ENCODE results near the gene FMN2.

Gene FMN2

DNA sequence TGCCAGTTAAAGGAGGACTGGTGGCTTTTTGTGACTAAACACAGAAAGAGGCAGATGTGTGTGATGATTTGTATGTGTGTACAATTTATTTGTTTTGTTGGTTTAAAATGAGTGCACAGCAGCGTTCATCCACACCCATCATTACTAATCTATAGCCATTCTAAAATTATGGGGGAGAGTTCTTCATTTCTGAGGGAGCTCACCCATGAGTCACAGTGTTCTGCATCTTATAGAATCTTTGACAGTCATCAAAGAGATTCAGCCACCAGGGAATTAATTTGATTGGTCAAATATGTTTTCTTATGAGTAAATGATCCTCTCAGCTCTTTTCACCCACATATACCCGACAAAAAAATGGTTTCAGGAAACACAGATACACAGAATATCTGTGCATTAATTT is 372.4 kb downstream of the FMN2 start:
- Mint-ChIP-seq H3K27me3 (no peaks in the 10 kb centered on the region), H3K4me3 (no peak overlapping the region), H3K9me3 (no peaks in the 10 kb centered on the region), H3K4me1 (ENCODE audit: low read depth) (peaks cover 6% of the 10 kb centered on the region), H3K36me3 (ENCODE audit: low read depth) (no peaks in the 10 kb centered on the region), H3K27ac (no peak overlapping the region)
- DNase-seq: no peak

DNA sequence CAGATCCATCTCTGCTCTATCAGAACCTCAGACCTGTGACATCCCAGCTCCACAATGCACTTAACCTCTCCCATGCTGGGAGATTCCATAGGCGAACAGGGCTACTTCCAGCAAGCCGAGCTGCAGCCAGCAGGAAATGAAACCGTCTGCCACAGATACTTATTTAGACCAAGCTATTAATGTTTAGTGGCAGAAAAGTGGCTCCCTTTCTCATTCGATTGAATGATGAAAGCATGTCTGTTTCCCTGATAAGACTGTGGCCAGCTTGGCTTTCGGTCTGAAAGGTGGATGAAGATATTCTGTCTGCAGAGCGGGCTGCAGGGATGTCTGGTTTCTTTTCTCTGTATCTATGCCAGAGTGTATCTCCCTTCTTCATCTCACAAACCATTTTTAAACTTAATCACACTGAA is 373.9 kb downstream of the FMN2 start:
- Mint-ChIP-seq H3K4me3 (no peak overlapping the region), H3K9me3 (no peaks in the 10 kb centered on the region), H3K36me3 (ENCODE audit: low read depth) (no peaks in the 10 kb centered on the region), H3K27ac (no peak overlapping the region), H3K4me1 (ENCODE audit: low read depth) (peaks cover 6% of the 10 kb centered on the region), H3K27me3 (no peaks in the 10 kb centered on the region)
- no peak for DNase-seq

DNA sequence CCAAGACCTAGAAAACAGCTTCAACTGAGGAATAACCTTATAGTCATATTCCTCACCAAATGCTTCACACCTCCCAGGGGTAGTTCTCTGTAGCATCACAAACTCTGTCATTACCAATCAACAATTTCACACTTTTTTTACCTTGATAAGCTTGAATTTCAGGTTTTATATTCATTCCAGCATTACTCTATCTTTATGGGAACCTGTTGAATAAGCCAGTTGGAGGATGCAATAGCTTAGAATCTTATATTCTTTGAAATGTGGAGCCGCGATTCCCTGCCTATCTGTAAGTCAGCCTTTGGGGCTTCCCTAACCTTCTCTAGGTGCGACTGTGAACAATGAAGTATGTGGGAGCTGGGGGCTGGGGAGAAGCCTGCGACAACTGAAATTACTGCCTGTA is 374.8 kb downstream of the FMN2 start:
- no peak overlapping the region for H3K27ac Mint-ChIP-seq
- H3K27me3 Mint-ChIP-seq: no peaks in the 10 kb centered on the region
- H3K9me3 Mint-ChIP-seq: no peaks in the 10 kb centered on the region
- no peaks in the 10 kb centered on the region for H3K36me3 Mint-ChIP-seq (ENCODE audit: low read depth)
- H3K4me1 Mint-ChIP-seq (ENCODE audit: low read depth): peaks cover 6% of the 10 kb centered on the region
- H3K4me3 Mint-ChIP-seq: no peak overlapping the region
- DNase-seq: no peak

DNA sequence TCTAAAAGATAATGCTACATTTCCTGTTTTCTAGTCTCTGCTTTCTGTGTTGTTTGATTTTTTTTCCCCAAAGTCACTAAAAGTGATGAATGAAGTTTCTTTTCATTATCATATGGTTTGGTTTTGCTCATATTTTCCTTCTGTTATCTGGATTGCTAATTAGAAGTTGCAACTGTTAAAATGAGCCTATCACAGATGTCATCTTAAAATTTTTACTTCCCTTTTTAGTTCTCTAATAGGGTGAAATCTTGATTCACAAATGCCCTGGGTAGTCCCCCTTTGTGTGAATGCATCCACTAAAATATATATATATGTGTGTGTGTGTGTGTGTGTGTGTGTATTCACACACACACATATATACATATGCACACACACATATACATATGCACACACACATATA is 376.2 kb downstream of the FMN2 start:
- no peaks in the 10 kb centered on the region for H3K27me3 Mint-ChIP-seq
- H3K27ac Mint-ChIP-seq: no peak overlapping the region
- no peak overlapping the region for H3K4me3 Mint-ChIP-seq
- DNase-seq: no peak
- H3K4me1 Mint-ChIP-seq (ENCODE audit: low read depth): peaks cover 6% of the 10 kb centered on the region
- H3K36me3 Mint-ChIP-seq (ENCODE audit: low read depth): no peaks in the 10 kb centered on the region
- H3K9me3 Mint-ChIP-seq: no peaks in the 10 kb centered on the region

DNA sequence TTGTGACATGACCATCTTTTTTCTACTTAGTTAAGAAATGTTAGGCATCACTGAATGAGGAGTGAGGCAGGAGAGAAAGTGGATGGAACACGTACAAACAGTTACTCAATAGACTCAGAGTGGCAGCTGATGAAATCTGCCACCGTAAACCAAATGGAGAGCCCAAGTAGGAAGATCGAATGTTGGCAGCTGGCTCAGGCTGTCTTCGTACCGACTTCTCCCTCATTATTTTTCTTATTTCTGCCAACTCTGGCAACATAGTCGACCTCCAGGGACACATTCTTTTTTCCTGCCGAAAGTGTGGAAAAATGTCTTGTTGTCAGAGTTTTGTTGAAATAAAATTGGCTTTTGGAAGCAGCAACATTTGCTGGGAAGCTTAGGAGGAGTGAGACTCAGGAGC is 377.0 kb downstream of the FMN2 start:
- peaks cover 6% of the 10 kb centered on the region for H3K4me1 Mint-ChIP-seq (ENCODE audit: low read depth)
- no peak overlapping the region for H3K4me3 Mint-ChIP-seq
- DNase-seq: no peak
- H3K36me3 Mint-ChIP-seq (ENCODE audit: low read depth): no peaks in the 10 kb centered on the region
- H3K27me3 Mint-ChIP-seq: no peaks in the 10 kb centered on the region
- H3K9me3 Mint-ChIP-seq: no peaks in the 10 kb centered on the region
- no peak overlapping the region for H3K27ac Mint-ChIP-seq

DNA sequence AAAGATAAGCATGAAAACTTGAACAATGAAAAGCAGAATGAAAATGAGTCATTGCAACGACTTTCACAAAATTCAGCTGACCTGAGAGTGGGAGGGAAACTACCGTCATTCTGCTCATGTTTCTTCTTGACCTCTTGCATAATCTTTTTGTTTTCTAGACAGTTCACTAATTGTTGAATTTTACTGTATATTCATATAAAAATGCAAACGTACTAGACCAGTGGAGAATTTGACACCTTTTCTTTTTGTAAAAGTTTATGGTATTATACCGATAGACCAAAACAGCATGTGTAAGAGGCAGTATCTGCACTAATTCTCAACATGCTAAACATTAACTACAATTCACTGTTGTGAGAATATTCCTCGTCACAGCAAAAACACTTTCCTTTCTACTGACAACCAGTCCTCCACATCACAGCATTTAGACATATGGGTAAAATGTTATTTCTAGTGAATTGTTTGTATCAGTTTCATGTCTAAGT is 382.5 kb downstream of the FMN2 start:
- DNase-seq: no peak
- Mint-ChIP-seq H3K36me3 (ENCODE audit: low read depth) (no peaks in the 10 kb centered on the region), H3K27me3 (no peaks in the 10 kb centered on the region)

DNA sequence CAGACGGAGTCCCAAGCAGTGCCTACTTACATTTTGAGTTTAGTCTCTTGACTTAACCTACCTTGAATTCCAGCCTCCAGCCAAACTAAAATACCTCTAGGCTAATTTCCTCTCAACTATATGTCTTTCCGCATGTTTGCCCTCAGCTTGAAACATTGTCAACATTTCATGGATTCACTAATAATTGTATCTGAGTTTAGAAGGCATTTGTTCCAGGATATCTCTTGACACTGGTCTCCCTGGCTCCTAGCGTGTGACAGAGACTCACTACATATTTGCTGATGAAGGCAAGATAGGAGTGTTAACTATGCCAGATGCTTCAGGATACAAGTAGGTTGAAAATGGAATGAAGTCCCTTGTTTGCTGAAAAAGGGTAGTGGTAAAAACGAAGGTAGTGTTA is 384.1 kb downstream of the FMN2 start:
- Mint-ChIP-seq H3K4me1 (ENCODE audit: low read depth) (no peaks in the 10 kb centered on the region), H3K27ac (no peak overlapping the region), H3K4me3 (no peak overlapping the region), H3K9me3 (no peaks in the 10 kb centered on the region), H3K36me3 (ENCODE audit: low read depth) (no peaks in the 10 kb centered on the region), H3K27me3 (no peaks in the 10 kb centered on the region)
- DNase-seq: no peak

More for the DNA sequence above, 382.5 kb downstream of the FMN2 start:
- H3K9me3 Mint-ChIP-seq: no peaks in the 10 kb centered on the region
- H3K4me3 Mint-ChIP-seq: no peak overlapping the region
- H3K27ac Mint-ChIP-seq: no peak overlapping the region
- no peaks in the 10 kb centered on the region for H3K4me1 Mint-ChIP-seq (ENCODE audit: low read depth)

DNA sequence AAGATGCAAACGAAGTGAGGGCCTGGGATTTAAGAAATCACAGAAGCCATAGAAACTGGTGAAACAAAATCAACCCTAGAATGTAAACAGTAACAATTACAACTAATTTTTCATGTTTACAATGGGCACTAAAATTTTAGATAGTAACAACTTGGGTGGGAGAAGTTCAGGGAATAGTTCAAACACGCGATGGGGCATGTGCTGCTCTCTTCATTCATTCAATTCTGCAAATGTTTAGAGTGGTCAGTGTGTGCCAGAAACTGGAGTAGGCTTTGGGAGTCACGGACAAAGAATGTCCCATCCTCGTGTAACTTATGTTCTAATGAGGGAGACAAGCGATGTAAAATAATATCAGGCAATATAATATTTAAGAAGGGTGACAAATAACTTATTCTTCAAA is 386.9 kb downstream of the FMN2 start:
- no peaks in the 10 kb centered on the region for H3K27me3 Mint-ChIP-seq
- no peak for DNase-seq
- no peaks in the 10 kb centered on the region for H3K36me3 Mint-ChIP-seq (ENCODE audit: low read depth)
- no peaks in the 10 kb centered on the region for H3K4me1 Mint-ChIP-seq (ENCODE audit: low read depth)
- no peak overlapping the region for H3K4me3 Mint-ChIP-seq
- H3K27ac Mint-ChIP-seq: no peak overlapping the region
- peaks cover under 1% of the 10 kb centered on the region for H3K9me3 Mint-ChIP-seq

DNA sequence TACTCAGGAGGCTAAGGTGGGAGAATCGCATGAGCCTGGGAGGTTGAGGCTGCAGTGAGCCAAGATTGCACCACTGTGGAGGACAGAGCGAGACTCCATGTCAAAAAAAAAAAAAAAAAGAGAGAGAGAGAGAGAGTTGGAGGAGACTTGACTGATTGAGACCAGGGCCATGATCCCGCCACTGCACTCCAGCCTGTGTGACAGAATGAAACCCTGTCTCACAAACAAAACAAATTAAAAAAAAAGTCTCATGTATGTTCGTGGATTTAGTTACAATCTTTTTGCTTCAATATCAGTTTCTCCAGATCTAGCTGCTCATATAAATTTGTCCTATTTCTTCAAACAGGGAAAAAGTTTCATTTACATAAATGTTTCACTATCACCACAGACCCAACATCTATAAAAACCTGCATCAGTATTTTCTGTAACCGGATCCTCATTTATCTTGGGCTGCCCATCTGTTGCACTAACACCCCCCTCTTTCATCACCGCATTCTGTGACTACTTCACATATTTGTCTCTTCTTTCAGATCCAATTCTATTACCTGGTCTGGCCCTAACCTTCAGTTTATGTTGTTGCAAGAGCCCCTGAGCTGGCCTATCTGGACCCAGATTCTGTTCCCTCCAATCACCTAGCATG is 393.2 kb downstream of the FMN2 start:
- Mint-ChIP-seq H3K4me3 (no peak overlapping the region), H3K9me3 (peaks cover 2% of the 10 kb centered on the region)

DNA sequence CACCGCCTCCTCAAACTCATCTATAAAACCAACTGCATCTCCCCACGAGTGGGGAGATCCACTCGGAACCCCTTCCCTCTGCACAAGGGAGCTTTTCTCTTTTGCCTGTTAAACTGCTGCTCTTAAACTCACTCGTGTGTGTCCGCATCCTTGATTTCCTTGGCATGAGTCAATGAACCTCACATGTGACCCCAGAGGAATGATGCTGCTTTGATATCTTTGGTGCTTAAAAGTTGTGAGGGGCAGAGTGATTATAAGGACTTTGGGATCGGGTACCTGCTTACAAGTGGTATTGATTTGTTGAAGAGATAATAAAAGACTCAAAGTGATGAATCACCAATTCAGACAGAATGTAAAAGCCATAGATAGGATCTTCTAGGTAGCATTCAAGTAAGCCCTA is 394.9 kb downstream of the FMN2 start:
- no peak for DNase-seq
- H3K27ac Mint-ChIP-seq: no peak overlapping the region
- no peaks in the 10 kb centered on the region for H3K27me3 Mint-ChIP-seq
- peaks cover 2% of the 10 kb centered on the region for H3K9me3 Mint-ChIP-seq
- no peaks in the 10 kb centered on the region for H3K4me1 Mint-ChIP-seq (ENCODE audit: low read depth)
- H3K36me3 Mint-ChIP-seq (ENCODE audit: low read depth): no peaks in the 10 kb centered on the region
- H3K4me3 Mint-ChIP-seq: no peak overlapping the region

More for the DNA sequence above, 393.2 kb downstream of the FMN2 start:
- no peak overlapping the region for H3K27ac Mint-ChIP-seq
- no peaks in the 10 kb centered on the region for H3K36me3 Mint-ChIP-seq (ENCODE audit: low read depth)
- no peaks in the 10 kb centered on the region for H3K27me3 Mint-ChIP-seq
- no peaks in the 10 kb centered on the region for H3K4me1 Mint-ChIP-seq (ENCODE audit: low read depth)
- DNase-seq: no peak

DNA sequence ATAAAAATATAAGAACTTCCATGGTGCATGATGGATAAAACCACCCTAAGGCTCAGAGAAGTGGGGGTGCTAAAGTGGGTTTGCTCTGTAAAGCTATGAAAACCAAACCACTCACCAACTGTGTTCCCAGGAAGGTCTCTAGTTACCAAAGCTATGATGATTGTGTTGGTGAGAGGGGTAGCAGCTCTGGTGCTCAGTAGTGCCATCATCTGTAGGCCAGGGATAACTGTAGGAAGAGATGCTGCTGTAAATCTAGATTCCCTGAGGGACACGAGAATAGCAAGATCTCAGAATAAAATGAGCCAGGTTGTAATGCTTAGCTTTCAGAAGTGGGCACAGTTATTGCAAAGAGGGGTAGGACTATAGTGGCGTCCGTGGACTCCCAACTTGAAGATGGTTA is 395.8 kb downstream of the FMN2 start:
- Mint-ChIP-seq H3K4me1 (ENCODE audit: low read depth) (no peaks in the 10 kb centered on the region), H3K9me3 (peaks cover 2% of the 10 kb centered on the region), H3K27ac (no peak overlapping the region)

DNA sequence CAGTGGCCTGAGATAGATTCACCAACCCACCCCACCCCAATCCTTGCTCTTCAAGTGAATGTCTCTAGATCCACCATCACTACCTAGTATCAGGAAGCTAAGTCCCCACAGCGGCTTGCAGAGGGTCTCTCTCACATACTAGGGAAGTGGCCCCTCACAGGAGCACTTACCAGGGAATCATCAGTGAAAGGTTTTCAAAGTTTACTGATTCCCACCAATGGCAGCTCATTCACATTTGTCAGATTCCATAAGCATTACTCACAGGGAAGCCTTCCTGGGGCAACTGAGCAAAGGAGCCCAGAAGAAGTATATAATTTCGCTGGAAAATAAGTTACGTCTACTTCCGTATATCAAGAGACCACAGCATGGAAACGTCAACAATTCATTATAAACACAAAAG is 399.5 kb downstream of the FMN2 start:
- Mint-ChIP-seq H3K9me3 (no peaks in the 10 kb centered on the region), H3K4me1 (ENCODE audit: low read depth) (no peaks in the 10 kb centered on the region), H3K27me3 (peaks cover 9% of the 10 kb centered on the region), H3K4me3 (no peak overlapping the region), H3K36me3 (ENCODE audit: low read depth) (no peaks in the 10 kb centered on the region), H3K27ac (no peak overlapping the region)
- DNase-seq: no peak

More for the DNA sequence above, 395.8 kb downstream of the FMN2 start:
- H3K36me3 Mint-ChIP-seq (ENCODE audit: low read depth): no peaks in the 10 kb centered on the region
- DNase-seq: no peak
- no peak overlapping the region for H3K4me3 Mint-ChIP-seq
- H3K27me3 Mint-ChIP-seq: peaks cover 6% of the 10 kb centered on the region

DNA sequence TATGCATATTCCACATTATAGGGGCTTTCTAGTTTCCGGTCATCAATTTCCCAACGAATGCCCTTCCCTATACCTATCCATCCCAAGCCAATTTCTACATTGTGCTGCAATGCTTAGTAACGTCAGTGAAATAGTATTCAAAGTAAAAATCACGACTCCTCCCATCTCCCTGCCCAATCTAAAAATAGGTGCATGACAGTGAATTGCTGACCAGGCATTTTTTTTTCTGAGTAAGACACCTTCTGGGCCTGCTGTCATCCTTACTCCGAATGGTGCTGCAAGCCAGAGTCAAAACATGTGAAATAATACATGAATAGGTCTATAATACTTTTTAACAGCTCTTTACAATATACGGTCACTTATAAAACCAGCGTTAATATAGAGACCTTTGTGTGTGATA is 400.1 kb downstream of the FMN2 start:
- H3K9me3 Mint-ChIP-seq: no peaks in the 10 kb centered on the region
- no peak for DNase-seq
- no peak overlapping the region for H3K27ac Mint-ChIP-seq
- no peak overlapping the region for H3K4me3 Mint-ChIP-seq
- H3K36me3 Mint-ChIP-seq (ENCODE audit: low read depth): no peaks in the 10 kb centered on the region
- peaks cover 9% of the 10 kb centered on the region for H3K27me3 Mint-ChIP-seq
- H3K4me1 Mint-ChIP-seq (ENCODE audit: low read depth): no peaks in the 10 kb centered on the region

DNA sequence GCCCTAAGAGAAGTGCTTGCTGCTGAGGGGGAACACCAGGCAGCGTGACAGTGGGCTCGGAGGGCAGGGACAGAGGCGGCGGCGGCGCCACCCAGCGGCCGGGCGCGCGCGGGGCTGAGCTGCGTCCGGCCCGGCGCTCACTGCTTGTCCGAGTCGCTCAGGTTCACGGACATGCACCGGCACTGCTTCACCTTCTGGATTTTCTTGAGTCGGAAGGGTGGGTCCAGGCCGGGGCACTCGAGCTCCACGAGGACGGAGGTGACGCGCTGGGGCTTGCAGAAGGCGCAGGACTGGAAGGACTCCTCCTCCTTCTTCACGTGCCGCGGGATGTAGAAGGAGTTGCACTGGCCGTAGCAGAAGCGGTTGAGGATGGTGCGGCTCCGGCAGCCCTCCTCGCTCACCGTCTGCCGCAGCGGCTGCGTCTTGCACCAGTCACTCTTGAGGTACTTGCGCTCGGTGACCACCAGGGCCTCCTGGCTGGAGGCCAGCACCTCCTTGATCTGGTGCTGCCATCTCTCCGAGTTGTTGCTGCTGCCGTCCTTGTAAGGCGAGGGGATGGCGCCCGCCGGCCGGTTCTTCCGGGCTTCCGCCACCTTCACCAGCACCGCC is 401.3 kb downstream of the FMN2 start:
- Mint-ChIP-seq H3K4me3 (no peak overlapping the region), H3K36me3 (ENCODE audit: low read depth) (no peaks in the 10 kb centered on the region), H3K9me3 (no peaks in the 10 kb centered on the region), H3K27ac (no peak overlapping the region), H3K4me1 (ENCODE audit: low read depth) (no peaks in the 10 kb centered on the region), H3K27me3 (peaks cover 9% of the 10 kb centered on the region)
- peak; percentile 31 for DNase-seq

DNA sequence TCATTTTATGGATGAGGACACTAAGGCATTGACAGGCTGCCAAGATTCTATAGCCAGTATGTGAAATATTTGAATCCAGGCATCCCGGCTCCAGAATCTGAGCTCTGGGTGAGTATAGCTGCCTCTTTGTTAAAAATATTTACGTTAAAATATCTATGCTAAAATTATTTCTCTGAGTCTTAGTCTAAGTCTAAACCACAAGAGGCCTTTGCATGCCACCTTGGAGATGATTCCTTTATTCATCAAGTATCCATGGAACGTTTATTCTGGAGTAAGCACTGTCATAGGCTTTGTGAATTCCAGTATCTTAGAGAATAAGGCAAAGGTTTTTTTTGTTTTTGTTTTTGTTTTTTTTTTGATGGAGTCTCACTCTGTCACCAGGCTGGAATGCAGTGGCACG is 403.9 kb downstream of the FMN2 start:
- no peak for DNase-seq
- Mint-ChIP-seq H3K36me3 (ENCODE audit: low read depth) (no peaks in the 10 kb centered on the region), H3K4me3 (no peak overlapping the region), H3K9me3 (no peaks in the 10 kb centered on the region), H3K27me3 (peaks cover 9% of the 10 kb centered on the region), H3K27ac (no peak overlapping the region), H3K4me1 (ENCODE audit: low read depth) (no peaks in the 10 kb centered on the region)
